H1 (cell line): ENCODE data around the gene SH3RF3. TPM values are rescaled to one million over a fixed set of nuclear protein-coding genes. Genes with fewer than 3 reads are reported as not detected.
A peak's percentile ranks its signal among the peaks of the same experiment; 100 is the strongest.

Experiments used
- CTCF ChIA-PET: fragments of 300-600 bp; sonication (Branson Sonifier 250); formaldehyde crosslinking; loops from one replicate; lab custom pipeline; 2021; ENCODE audit not compliant: partially characterized antibody; lab: Charles Lee
- POLR2A ChIA-PET: fragments of 300-600 bp; sonication (Branson Sonifier 250); formaldehyde crosslinking; loops from one replicate; lab custom pipeline; 2021; ENCODE audit warnings: inconsistent platforms; ENCODE audit not compliant: partially characterized antibody; lab: Charles Lee
- DNase-seq, 2 experiments: peaks; one replicate each; pipeline versions ENCODE4 v3.0.0 to v3.0.0-alpha.2; 2010 to 2022; ENCODE audit warnings: low spot score in 2 of 2, low read depth in 1 of 2, mixed read lengths in 1 of 2
- FAIRE-seq: peaks from 2 replicates; lab custom pipeline; 2011; peaks lifted over from hg19 to GRCh38; lab: Jason Lieb, UNC
- H2AFZ ChIP-seq: 2 replicates; pipeline ENCODE4 v1.8.1; 2012; ENCODE audit warnings: low read length, inconsistent platforms
- H2AK5ac ChIP-seq: 2 replicates; pipeline ENCODE4 v1.6.1; 2013; ENCODE audit warnings: low read depth, low read length
- H2BK120ac ChIP-seq: replicated peaks from 2 replicates; pipeline ENCODE3; 2013; ENCODE audit warnings: low read depth, low read length, inconsistent platforms
- H2BK12ac ChIP-seq: 2 replicates; pipeline ENCODE4 v1.6.1; 2013; ENCODE audit warnings: low read depth, low read length
- H2BK15ac ChIP-seq: 2 replicates; pipeline ENCODE4 v1.6.1; 2013; ENCODE audit warnings: low read length
- H2BK20ac ChIP-seq: 2 replicates; pipeline ENCODE4 v1.6.1; 2013; ENCODE audit warnings: low read length
- H2BK5ac ChIP-seq: 2 replicates; pipeline ENCODE4 v1.6.1; 2013; ENCODE audit warnings: low read depth, low read length
- H3K14ac ChIP-seq: 2 replicates; pipeline ENCODE4 v1.6.1; 2013; ENCODE audit warnings: inconsistent platforms; ENCODE audit not compliant: insufficient read length
- H3K18ac ChIP-seq: 2 replicates; pipeline ENCODE4 v1.6.1; 2013; ENCODE audit warnings: low read length; ENCODE audit errors: extremely low read depth
- H3K23ac ChIP-seq: 2 replicates; pipeline ENCODE4 v1.6.1; 2013; ENCODE audit warnings: inconsistent platforms; ENCODE audit not compliant: insufficient read length
- H3K23me2 ChIP-seq: 2 replicates; pipeline ENCODE4 v1.6.1; 2013; ENCODE audit warnings: low read depth, low read length
- H3K27ac ChIP-seq: 2 replicates; pipeline ENCODE4 v1.6.1; 2011; ENCODE audit warnings: low read depth, low read length, inconsistent platforms
- H3K27me3 ChIP-seq, 4 experiments: replicated peaks in 1 of 4; 1 replicate in 1 of 4; 2 replicates in 3 of 4; pipeline versions ENCODE4 v1.6.1 to v1.8.1; 2011 to 2013; ENCODE audit warnings: low read length in 3 of 4, mild to moderate bottlenecking in 3 of 4, inconsistent platforms in 2 of 4, mixed read lengths in 2 of 4, moderate library complexity in 1 of 4; ENCODE audit not compliant: control insufficient read depth in 3 of 4, insufficient read depth in 3 of 4; ENCODE audit errors: extremely low read depth in 1 of 4
- H3K36me3 ChIP-seq, 4 experiments: 2 replicates each; pipeline versions ENCODE4 v1.6.1 to v1.8.1; 2011 to 2013; ENCODE audit warnings: mild to moderate bottlenecking in 4 of 4, low read length in 3 of 4, moderate library complexity in 2 of 4, control low read depth in 1 of 4, inconsistent platforms in 1 of 4; ENCODE audit not compliant: insufficient read depth in 4 of 4, control insufficient read depth in 2 of 4
- H3K4ac ChIP-seq: replicated peaks from 2 replicates; pipeline ENCODE3; 2013; ENCODE audit warnings: low read length, low read depth, mixed read lengths, inconsistent platforms; ENCODE audit not compliant: insufficient read length
- H3K4me1 ChIP-seq, 4 experiments: replicated peaks in 1 of 4; 1 replicate in 1 of 4; 2 replicates in 3 of 4; pipeline versions ENCODE4 v1.6.1 to v1.8.1; 2011 to 2013; ENCODE audit warnings: low read length in 3 of 4, inconsistent platforms in 2 of 4, mixed read lengths in 1 of 4; ENCODE audit not compliant: insufficient read depth in 4 of 4, control insufficient read depth in 3 of 4
- H3K4me2 ChIP-seq, 2 experiments: 2 replicates each; pipeline versions ENCODE4 v1.6.1 to v1.8.1; 2011 to 2013; ENCODE audit warnings: low read depth in 2 of 2, low read length in 2 of 2, control low read depth in 1 of 2, inconsistent platforms in 1 of 2, mild to moderate bottlenecking in 1 of 2; ENCODE audit not compliant: insufficient read depth in 1 of 2
- H3K4me3 ChIP-seq, 4 experiments: fragments of 200-600, 300-600 bp in 1 of 4; sonication (generic), shearing (Covaris generic), sonication (Bioruptor Twin) in 1 of 4; 2 replicates each; pipeline versions ENCODE4 v1.5.1 to v1.8.1; 2011 to 2016; ENCODE audit warnings: low read length in 4 of 4, low read depth in 3 of 4, control low read depth in 2 of 4, inconsistent platforms in 2 of 4, mild to moderate bottlenecking in 2 of 4, mixed read lengths in 1 of 4, moderate library complexity in 1 of 4; ENCODE audit not compliant: insufficient read depth in 2 of 4; ENCODE audit errors: extremely low read depth in 1 of 4
- H3K56ac ChIP-seq: replicated peaks from 2 replicates; pipeline ENCODE3; 2013; ENCODE audit warnings: low read depth, mild to moderate bottlenecking, mixed read lengths, low read length, inconsistent platforms; ENCODE audit not compliant: insufficient read length
- H3K79me1 ChIP-seq: 2 replicates; pipeline ENCODE4 v1.6.1; 2013; ENCODE audit warnings: low read depth, low read length, control low read depth
- H3K79me2 ChIP-seq, 2 experiments: 2 replicates each; pipeline versions ENCODE4 v1.6.1 to v1.8.1; 2012 to 2013; ENCODE audit warnings: low read length in 2 of 2, mild to moderate bottlenecking in 2 of 2, inconsistent platforms in 1 of 2; ENCODE audit not compliant: insufficient read depth in 2 of 2, control insufficient read depth in 1 of 2
- H3K9ac ChIP-seq, 4 experiments: replicated peaks in 1 of 4; 1 replicate in 1 of 4; 2 replicates in 3 of 4; pipeline versions ENCODE4 v1.6.1 to v1.8.1; 2011 to 2013; ENCODE audit warnings: low read depth in 3 of 4, low read length in 3 of 4, control low read depth in 2 of 4, mild to moderate bottlenecking in 2 of 4, moderate library complexity in 2 of 4, inconsistent platforms in 1 of 4; ENCODE audit errors: extremely low read depth in 1 of 4
- H3K9me3 ChIP-seq, 2 experiments: 2 replicates each; pipeline versions ENCODE4 v1.6.1 to v1.8.1; 2012 to 2013; ENCODE audit warnings: mild to moderate bottlenecking in 2 of 2, moderate library complexity in 2 of 2, control low read depth in 1 of 2, inconsistent platforms in 1 of 2, low read depth in 1 of 2, low read length in 1 of 2, mixed read lengths in 1 of 2; ENCODE audit not compliant: insufficient read depth in 2 of 2
- H4K20me1 ChIP-seq, 2 experiments: replicated peaks in 1 of 2; 2 replicates each; pipeline versions ENCODE3 to v1.8.1; 2011 to 2013; ENCODE audit warnings: inconsistent platforms in 2 of 2, low read length in 2 of 2, mild to moderate bottlenecking in 1 of 2; ENCODE audit not compliant: insufficient read depth in 2 of 2, control insufficient read depth in 1 of 2
- H4K5ac ChIP-seq: 2 replicates; pipeline ENCODE4 v1.6.1; 2013; ENCODE audit warnings: low read length, low read depth, mixed read lengths, inconsistent platforms; ENCODE audit not compliant: insufficient read length
- H4K8ac ChIP-seq: 2 replicates; pipeline ENCODE4 v1.8.0; 2013; ENCODE audit warnings: mild to moderate bottlenecking, moderate library complexity, low read length, inconsistent platforms; ENCODE audit not compliant: insufficient read depth; ENCODE audit errors: extremely low read depth
- H4K91ac ChIP-seq: replicated peaks from 2 replicates; pipeline ENCODE3; 2013; ENCODE audit warnings: low read length, mixed read lengths, inconsistent platforms; ENCODE audit not compliant: insufficient read length
- CTBP2 ChIP-seq: IDR thresholded peaks from 2 replicates; pipeline ENCODE4 v1.7.0; 2011; ENCODE audit warnings: borderline replicate concordance, mild to moderate bottlenecking, moderate library complexity, mixed read lengths, low read length; ENCODE audit not compliant: insufficient read depth, insufficient read length
- EGR1 ChIP-seq: IDR thresholded peaks from 2 replicates; pipeline ENCODE4 v1.6.1; 2011; ENCODE audit warnings: low read depth, low read length, borderline replicate concordance
- EZH2 ChIP-seq: fragments of 200-600 bp; sonication (generic); IDR thresholded peaks from 2 replicates; pipeline ENCODE4 v1.7.1; 2012; ENCODE audit warnings: low read depth, mild to moderate bottlenecking, moderate library complexity, low read length, inconsistent platforms; ENCODE audit not compliant: severe bottlenecking
- KDM1A ChIP-seq: fragments of 200-600, 300-600 bp; sonication (generic); IDR thresholded peaks from 2 replicates; pipeline ENCODE4 v1.7.1; 2016; ENCODE audit warnings: mild to moderate bottlenecking, low read length, borderline replicate concordance
- POLR2AphosphoS5 ChIP-seq: IDR thresholded peaks from 2 replicates; pipeline ENCODE4 v1.6.1; 2011; ENCODE audit warnings: low read depth, low read length
- RAD21 ChIP-seq, 2 experiments: IDR thresholded peaks in 1 of 2; conservative IDR thresholded peaks in 1 of 2; 2 replicates each; pipeline ENCODE4 v1.6.1; 2011; ENCODE audit warnings: low read depth in 2 of 2, low read length in 2 of 2, improper control_type of control experiment in 1 of 2, inconsistent platforms in 1 of 2, mild to moderate bottlenecking in 1 of 2, moderate library complexity in 1 of 2
- SP1 ChIP-seq: IDR thresholded peaks from 2 replicates; pipeline ENCODE4 v1.6.1; 2011; ENCODE audit warnings: low read depth, low read length
- TAF1 ChIP-seq: IDR thresholded peaks from 2 replicates; pipeline ENCODE4 v1.6.1; 2011; ENCODE audit warnings: mild to moderate bottlenecking, low read depth, low read length
- WGBS, 2 experiments: shearing (Covaris generic) in 1 of 2; methylation state at CpG; one replicate each; pipeline versions ENCODE4 v1.1.6 to v1.1.7; 2013 to 2015; ENCODE audit warnings: low lambda C conversion rate in 2 of 2, mixed read lengths in 2 of 2, inconsistent platforms in 1 of 2, low coverage in 1 of 2, missing lambda C conversion rate in 1 of 2; ENCODE audit not compliant: insufficient replicate concordance in 2 of 2, insufficient coverage in 1 of 2, insufficient read length in 1 of 2; ENCODE audit errors: extremely low coverage in 1 of 2, missing lambda C conversion rate in 1 of 2; 5-methylcytosine and 5-hydroxymethylcytosine counted together
- polyA plus RNA-seq, 7 experiments: library from polyadenylated mRNA; depleted of rRNA in 3 of 7; stranded (reverse) in 5 of 7; unstranded in 2 of 7; fragments of >200 nt in 5 of 7; fragments of 200-250 nt in 2 of 7; gene quantifications; 1 replicate in 5 of 7; 2 replicates in 1 of 7; 4 replicates in 1 of 7; pipeline versions ENCODE4 v1.2.1 to v1.2.3, GENCODE V29; 2011 to 2013; ENCODE audit warnings: missing spikeins in 2 of 7, mixed read lengths in 2 of 7
- total RNA-seq: library from RNA; stranded (reverse); fragmentation: NEBNext Ultra II Directional; extraction: Animal tissue kit (Norgen Biotek cat#: 25700); gene quantifications from 2 replicates; pipeline ENCODE4 v1.2.1, GENCODE V29; 2021

SH3RF3 gene
- total and polyA plus RNA-seq, 2 of the 8 experiments (the other 6 are each of a cell fraction or from before 2014, with no cell fraction given): 0.11 to 0.65 TPM

- FAIRE-seq (no peak), DNase-seq (peak in 1 of 2 experiments; percentile 38)
- Histone ChIP-seq H2AK5ac (no peak overlapping the region), H3K56ac (no peak overlapping the region), H3K4me3 (no peak overlapping the region), H2BK12ac (no peak overlapping the region), H3K4me2 (no peak overlapping the region), H3K14ac (no peak overlapping the region), H4K20me1 (no peaks in the 10 kb centered on the region), H3K79me2 (no peaks in the 10 kb centered on the region), H2BK5ac (no peak overlapping the region), H3K27ac (no peak overlapping the region), H3K9me3 (peaks cover 0 to 5% of the 10 kb centered on the region in 2 experiments; a peak in 1 of 4 replicates), H3K36me3 (no peaks in the 10 kb centered on the region), H2BK120ac (no peak overlapping the region), H3K4ac (no peak overlapping the region), H3K27me3 (no peaks in the 10 kb centered on the region), H4K8ac (peak overlapping the region; percentile 63; the same call in 1 of the 2 replicates), H3K18ac (no peak overlapping the region), H4K91ac (no peak overlapping the region), H3K23ac (no peak overlapping the region), H3K9ac (no peak overlapping the region), H3K79me1 (no peaks in the 10 kb centered on the region), H3K4me1 (peaks cover 0 to 5% (median 0%) of the 10 kb centered on the region in 4 experiments; a peak in 2 of 7 replicates), H2BK20ac (no peak overlapping the region), H2AFZ (no peak overlapping the region), H3K23me2 (no peaks in the 10 kb centered on the region; the same call in 1 of the 2 replicates), H4K5ac (no peak overlapping the region), H2BK15ac (no peak overlapping the region)
- WGBS, 2 experiments: 91% methylated on average over 18 of the region's 18 CpGs; no CpG with 5 or more reads in 1 of the 2 experiments
- CTCF ChIA-PET: interaction anchor here (0.7 to 2.0 kb wide), 6 partner anchors 12 to 124 kb away, joined by 3 to 6 read pairs (median 3); no protein-coding TSS in a partner anchor
- POLR2A ChIA-PET: interaction anchor here (0.7 to 1.1 kb wide), 2 partner anchors 60 to 265 kb away, joined by 3 read pairs; no protein-coding TSS in a partner anchor
- TF ChIP-seq SP1 (no peak), KDM1A (no peak), POLR2AphosphoS5 (no peak), EZH2 (no peak), EGR1 (no peak), RAD21 (IDR thresholded peaks at IDR 0.05 in 1 of 2, conservative IDR thresholded peaks at IDR 0.05 in 1 of 2; ENCODE audit: low read depth in 2 of 2, low read length in 2 of 2) (peak in 1 of 2 experiments; percentile 22; a peak in 2 of 4 replicates), TAF1 (no peak), CTBP2 (no peak)
These were observed 220.8 kb downstream of the SH3RF3 start for GRCh38 chr2:109349503-109350465.
